Lung (tissue), 12 donors: ENCODE results near the gene CCR8. TPM values are rescaled to one million over a fixed set of nuclear protein-coding genes. Genes with fewer than 3 reads are reported as not detected.
"Not testable (repeated sequence)": the region's sequence is repeated elsewhere in the genome, so short reads cannot be mapped to it uniquely, and the experiment has no call there.

Source experiments
- ATAC-seq: fragments of 200-7000 bp; cut with Tn5 transposase; one replicate; pipeline ENCODE4 v1.9.1; 2020; ENCODE audit warnings: moderate number of reproducible peaks; ENCODE audit not compliant: insufficient read depth, low FRiP score
- DNase-seq, 3 donors: peaks; one replicate each; pipeline ENCODE4 v3.0.0-alpha.2; 2013 to 2017
- H3K27ac ChIP-seq, 2 donors: one replicate each; pipeline ENCODE4 v1.5.1; 2013; ENCODE audit warnings: mild to moderate bottlenecking in 2 of 2, moderate library complexity in 2 of 2, control low read depth in 1 of 2, inconsistent platforms in 1 of 2, low read depth in 1 of 2, low read length in 1 of 2
- H3K27me3 ChIP-seq, 3 donors: one replicate each; pipeline ENCODE4 v1.5.1; 2013; ENCODE audit warnings: low read length in 2 of 3; ENCODE audit not compliant: control insufficient read depth in 3 of 3, insufficient read depth in 3 of 3
- H3K36me3 ChIP-seq, 4 donors: one replicate each; pipeline ENCODE4 v1.5.1; 2013; ENCODE audit warnings: low read length in 4 of 4, mild to moderate bottlenecking in 1 of 4, moderate library complexity in 1 of 4; ENCODE audit not compliant: control insufficient read depth in 4 of 4, insufficient read depth in 4 of 4
- H3K4me1 ChIP-seq, 5 donors: one replicate each; pipeline ENCODE4 v1.5.1; 2013; ENCODE audit warnings: low read length in 5 of 5, mild to moderate bottlenecking in 2 of 5, moderate library complexity in 1 of 5; ENCODE audit not compliant: control insufficient read depth in 5 of 5, insufficient read depth in 5 of 5
- H3K4me3 ChIP-seq: one replicate; pipeline ENCODE4 v1.5.1; 2013; ENCODE audit warnings: mild to moderate bottlenecking, control low read depth, moderate library complexity
- H3K9ac ChIP-seq, 2 donors: one replicate each; pipeline ENCODE4 v1.5.1; 2013; ENCODE audit warnings: low read length in 2 of 2, control low read depth in 1 of 2; ENCODE audit not compliant: insufficient read depth in 1 of 2
- H3K9me3 ChIP-seq, 4 donors: one replicate each; pipeline ENCODE4 v1.5.1; 2013; ENCODE audit warnings: low read length in 3 of 4, mild to moderate bottlenecking in 1 of 4, moderate library complexity in 1 of 4; ENCODE audit not compliant: control insufficient read depth in 4 of 4, insufficient read depth in 3 of 4
- WGBS, 2 donors: extraction: QIAGEN DNeasy Blood & Tissue Kit; methylation state at CpG; one replicate each; pipeline ENCODE4 v1.1.7; 2013; 5-methylcytosine and 5-hydroxymethylcytosine counted together
- polyA plus RNA-seq, 2 donors: library from polyadenylated mRNA; stranded (reverse); fragments of 200-250 nt; gene quantifications; one replicate each; pipeline ENCODE4 v1.2.1, GENCODE V29; 2013
- total RNA-seq, 2 donors: library from RNA; depleted of rRNA in 1 of 2; stranded (reverse); fragments of >200 nt in 1 of 2; gene quantifications; one replicate each; pipeline ENCODE4 v1.2.1, GENCODE V29; 2014 to 2021
- TF ChIP-seq, protein P1 (sequence below): IDR thresholded peaks from 2 replicates; pipeline ENCODE4 v1.5.1; 2012; ENCODE audit warnings: mild to moderate bottlenecking; ENCODE audit errors: control extremely low read depth, extremely low read depth
- donor health status: control.
- donor health status: control.
- donor health status: Bipolar disorder and iron deficiency.
- donor health status: healthy.
- donor health status: DM: yes; HTN: yes; CAD: no.

The CCR8 gene
- total and polyA plus RNA-seq, 4 donors, result 0.06 TPM; not detected in 3

DNA sequence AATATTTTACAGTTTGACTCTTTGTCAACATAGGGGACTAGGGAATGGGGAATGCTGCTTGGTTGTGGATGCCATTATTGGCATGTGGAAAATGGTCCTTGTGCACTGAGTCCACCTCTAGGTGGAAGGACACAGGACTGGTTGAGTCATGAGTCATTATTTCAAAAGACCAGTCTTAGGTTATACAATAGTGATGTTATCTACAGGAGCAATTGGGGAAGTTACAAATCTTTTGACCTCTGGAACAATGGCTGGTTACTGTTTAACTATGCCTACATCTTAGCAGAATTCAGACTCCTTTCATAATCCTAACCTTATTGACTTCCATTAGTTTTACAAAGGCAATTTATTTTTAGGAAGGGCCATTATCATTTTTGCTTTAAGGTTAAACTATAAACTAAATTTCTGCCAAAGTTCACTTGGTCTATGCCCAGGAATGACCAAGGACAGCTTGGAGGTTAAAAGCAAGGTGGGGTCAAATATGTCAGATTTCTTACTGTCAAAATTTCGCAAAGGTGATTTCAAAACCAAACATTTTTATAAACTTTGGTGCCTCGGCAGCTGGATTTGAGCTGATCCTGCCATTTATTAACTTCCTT lies 11.8 kb upstream of the CCR8 start:
- no peak overlapping the region for H3K9ac ChIP-seq
- H3K4me3 ChIP-seq, result no peak overlapping the region
- no peaks in the 10 kb centered on the region for H3K36me3 ChIP-seq
- H3K27ac ChIP-seq, result no peak overlapping the region
- no peaks in the 10 kb centered on the region for H3K27me3 ChIP-seq
- TF ChIP-seq, protein P1, sequence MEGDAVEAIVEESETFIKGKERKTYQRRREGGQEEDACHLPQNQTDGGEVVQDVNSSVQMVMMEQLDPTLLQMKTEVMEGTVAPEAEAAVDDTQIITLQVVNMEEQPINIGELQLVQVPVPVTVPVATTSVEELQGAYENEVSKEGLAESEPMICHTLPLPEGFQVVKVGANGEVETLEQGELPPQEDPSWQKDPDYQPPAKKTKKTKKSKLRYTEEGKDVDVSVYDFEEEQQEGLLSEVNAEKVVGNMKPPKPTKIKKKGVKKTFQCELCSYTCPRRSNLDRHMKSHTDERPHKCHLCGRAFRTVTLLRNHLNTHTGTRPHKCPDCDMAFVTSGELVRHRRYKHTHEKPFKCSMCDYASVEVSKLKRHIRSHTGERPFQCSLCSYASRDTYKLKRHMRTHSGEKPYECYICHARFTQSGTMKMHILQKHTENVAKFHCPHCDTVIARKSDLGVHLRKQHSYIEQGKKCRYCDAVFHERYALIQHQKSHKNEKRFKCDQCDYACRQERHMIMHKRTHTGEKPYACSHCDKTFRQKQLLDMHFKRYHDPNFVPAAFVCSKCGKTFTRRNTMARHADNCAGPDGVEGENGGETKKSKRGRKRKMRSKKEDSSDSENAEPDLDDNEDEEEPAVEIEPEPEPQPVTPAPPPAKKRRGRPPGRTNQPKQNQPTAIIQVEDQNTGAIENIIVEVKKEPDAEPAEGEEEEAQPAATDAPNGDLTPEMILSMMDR, result no peak
- no peak for DNase-seq
- no peak for ATAC-seq
- H3K4me1 ChIP-seq, result no peaks in the 10 kb centered on the region
- WGBS, 2 donors, result 69 to 87% methylated on average over 2 of the region's 2 CpGs
- H3K9me3 ChIP-seq, result no peaks in the 10 kb centered on the region

DNA sequence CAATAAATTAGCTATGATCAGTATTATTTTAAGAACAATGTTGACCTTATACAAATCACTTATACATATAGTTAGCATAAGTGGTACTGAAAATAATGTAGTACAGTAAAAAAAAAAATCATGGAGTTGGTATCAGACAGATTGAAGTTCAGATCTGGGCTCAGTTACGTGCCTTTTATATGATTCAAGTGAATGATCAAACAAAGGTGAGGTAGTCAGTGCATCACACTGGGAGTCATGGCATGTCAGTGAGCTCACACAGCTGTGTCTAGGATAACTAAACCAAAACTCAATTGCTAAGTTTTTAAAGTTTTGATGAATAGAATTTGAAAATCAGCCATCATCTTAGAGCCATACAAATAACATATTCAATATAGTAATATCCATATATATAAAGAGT lies 11.2 kb upstream of the CCR8 start:
- no peaks in the 10 kb centered on the region for H3K4me1 ChIP-seq
- WGBS, 2 donors, result 92 to 96% methylated on average over 1 of the region's 1 CpG
- no peak for ATAC-seq
- TF ChIP-seq, protein P1, result no peak
- H3K4me3 ChIP-seq, result no peak overlapping the region
- no peaks in the 10 kb centered on the region for H3K9me3 ChIP-seq
- H3K27ac ChIP-seq, result no peak overlapping the region
- no peak for DNase-seq
- no peaks in the 10 kb centered on the region for H3K36me3 ChIP-seq
- H3K9ac ChIP-seq, result no peak overlapping the region
- H3K27me3 ChIP-seq, result no peaks in the 10 kb centered on the region

DNA sequence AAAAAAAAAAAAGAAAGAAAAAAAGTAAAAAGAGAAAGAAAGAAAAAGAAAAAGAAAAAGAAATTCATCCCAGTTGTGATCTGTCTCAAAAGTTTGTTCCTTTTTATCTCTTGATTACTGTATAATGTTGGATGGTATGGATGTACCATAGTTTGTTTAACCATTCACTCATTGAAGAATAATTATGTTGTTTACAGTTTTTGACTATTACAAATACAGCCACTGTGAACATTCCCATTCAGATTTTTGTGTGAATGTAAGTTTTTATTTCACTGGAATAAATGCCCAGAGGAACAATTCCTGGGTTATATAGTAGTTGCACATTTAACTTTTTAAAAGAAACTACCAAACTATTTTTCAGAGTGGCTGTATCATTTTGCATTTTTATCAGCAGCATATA lies 10.3 kb upstream of the CCR8 start:
- DNase-seq (no peak), ATAC-seq (no peak)
- H3K9me3 ChIP-seq, result no peaks in the 10 kb centered on the region
- H3K9ac ChIP-seq, result no peak overlapping the region
- H3K4me3 ChIP-seq, result no peak overlapping the region
- peaks cover 0 to 2% (median 0%) of the 10 kb centered on the region in 5 donors for H3K4me1 ChIP-seq
- TF ChIP-seq, protein P1, result no peak
- H3K27me3 ChIP-seq, result no peaks in the 10 kb centered on the region
- no peak overlapping the region for H3K27ac ChIP-seq
- no peaks in the 10 kb centered on the region for H3K36me3 ChIP-seq

DNA sequence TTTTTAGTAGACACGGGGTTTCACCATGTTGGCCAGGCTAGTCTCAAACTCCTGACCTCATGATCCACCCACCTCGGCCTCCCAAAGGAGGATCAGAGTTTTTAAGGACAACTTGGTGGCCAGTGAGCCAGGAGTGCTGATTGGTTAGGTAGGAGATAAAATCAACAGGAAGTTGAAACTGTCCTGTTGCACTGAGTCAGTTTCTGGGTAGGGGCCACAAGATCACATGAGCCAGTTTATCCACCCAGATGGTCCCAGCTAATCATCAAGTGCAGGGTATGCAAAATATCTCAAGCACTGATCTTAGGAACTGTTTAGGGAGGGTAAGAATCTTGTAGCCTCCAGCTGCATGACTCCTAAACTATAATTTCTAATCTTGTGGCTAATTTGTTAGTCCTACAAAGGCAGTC lies 7.9 kb upstream of the CCR8 start:
- not testable (repeated sequence) for H3K9ac ChIP-seq, ATAC-seq, H3K27ac ChIP-seq, DNase-seq, H3K36me3 ChIP-seq, H3K9me3 ChIP-seq, H3K27me3 ChIP-seq, H3K4me1 ChIP-seq, H3K4me3 ChIP-seq
- 89 to 92% methylated on average over 2 of the region's 2 CpGs for WGBS, 2 donors

DNA sequence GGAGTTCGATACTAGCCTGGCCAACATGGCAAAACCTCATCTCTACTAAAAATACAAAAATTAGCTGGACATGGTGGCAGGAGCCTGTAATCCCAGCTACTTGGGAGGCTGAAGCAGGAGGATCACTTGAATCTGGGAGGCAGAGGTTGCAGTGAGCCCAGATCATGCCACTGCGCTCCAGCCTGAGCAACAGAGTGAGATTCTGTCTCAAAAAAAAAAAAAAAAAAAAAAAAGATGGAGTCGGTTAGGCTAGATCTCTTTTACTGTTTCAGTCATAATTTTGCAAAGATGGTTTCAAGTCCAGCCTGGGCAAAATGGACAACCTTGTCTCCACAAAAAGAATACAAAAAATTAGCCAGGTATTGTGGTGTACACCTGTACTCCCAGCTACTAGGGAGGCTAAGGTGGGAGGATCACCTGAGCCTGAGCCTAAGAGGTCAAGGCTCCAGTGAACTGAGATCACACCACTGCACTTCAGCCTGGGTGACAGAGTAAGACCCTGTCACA lies 7.2 kb upstream of the CCR8 start:
- H3K9ac ChIP-seq, H3K4me3 ChIP-seq, H3K27ac ChIP-seq, H3K9me3 ChIP-seq, H3K4me1 ChIP-seq, ATAC-seq, DNase-seq, H3K36me3 ChIP-seq, H3K27me3 ChIP-seq: not testable (repeated sequence)
- WGBS, 2 donors, result 57 to 63% methylated on average over 3 of the region's 3 CpGs
